Prostate gland (tissue), 2 donors: ENCODE results near the gene MAGEA2.

Experiments
- CTCF ChIP-seq, 4 experiments: fragments of 200-600 bp in 2 of 4; fragments of 450-650 bp in 2 of 4; sonication (generic) in 2 of 4; IDR thresholded peaks; 1 replicate in 3 of 4; 2 replicates in 1 of 4; pipeline ENCODE4 v1.5.1; 2016 to 2019; ENCODE audit warnings: antibody characterized with exemption in 4 of 4, mild to moderate bottlenecking in 2 of 4, moderate library complexity in 2 of 4
- POLR2A ChIP-seq: fragments of 450-650 bp; IDR thresholded peaks from one replicate; pipeline ENCODE4 v1.6.1; 2016; ENCODE audit warnings: antibody characterized with exemption, mild to moderate bottlenecking
- POLR2AphosphoS5 ChIP-seq: sonication (generic); formaldehyde crosslinking; IDR thresholded peaks from one replicate; pipeline ENCODE4 v1.6.1; 2017; ENCODE audit warnings: antibody characterized with exemption

- TF ChIP-seq POLR2A: no peak
- no peak for TF ChIP-seq CTCF (IDR thresholded peaks at IDR 0.05)
- no peak for TF ChIP-seq POLR2AphosphoS5
These were observed 18.5 kb downstream of the MAGEA2 start for GRCh38 chrX:152735101-152735500.
